Pulmonary artery endothelial cell (primary cell): ENCODE measurements around the gene CBFB. TPM values are rescaled to one million over a fixed set of nuclear protein-coding genes. Genes with fewer than 3 reads are reported as not detected.
"Not testable (repeated sequence)": the region's sequence is repeated elsewhere in the genome, so short reads cannot be mapped to it uniquely, and the experiment has no call there.

Experiments
- DNase-seq: peaks from one replicate; pipeline ENCODE4 v3.0.0-alpha.2; 2011; ENCODE audit warnings: low read depth, low spot score
- total RNA-seq: library from RNA; depleted of rRNA; stranded (reverse); fragments of >200 nt; gene quantifications from 2 replicates; pipeline ENCODE4 v1.2.3, GENCODE V29; 2014

The CBFB gene
- total RNA-seq, 1 donor from 2014 or later = 86.0 TPM

- DNase-seq = no peak
Measured at GRCh38 chr16:67040906-67041305, 12.0 kb downstream of the CBFB start.

- DNase-seq = not testable (repeated sequence)
Measured at GRCh38 chr16:67041520-67041919, 12.6 kb downstream of the CBFB start.

DNA sequence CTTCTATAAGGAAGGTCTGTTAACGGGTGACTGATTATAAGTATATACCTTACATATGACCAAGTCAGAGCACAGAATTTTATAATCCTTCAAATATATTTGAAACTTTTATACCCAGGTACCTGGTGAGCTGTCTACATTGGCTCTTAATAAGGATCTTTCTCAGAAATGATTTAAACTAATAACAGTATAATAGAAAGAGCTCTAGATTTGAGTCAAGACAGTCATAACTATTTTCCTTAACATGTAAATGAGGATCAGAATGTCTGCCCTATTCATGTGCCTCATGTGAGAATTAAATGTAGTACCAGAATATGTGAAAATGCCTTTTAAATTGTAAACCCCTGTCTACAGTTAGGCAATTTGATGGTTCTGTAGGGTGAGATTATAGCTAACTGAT, 14.5 kb downstream of the CBFB start:
- DNase-seq = no peak

GRCh38 chr16:67050796-67051195, 21.8 kb downstream of the CBFB start:
- DNase-seq = no peak

GRCh38 chr16:67052399-67052798, 23.4 kb downstream of the CBFB start:
- no peak for DNase-seq

DNA sequence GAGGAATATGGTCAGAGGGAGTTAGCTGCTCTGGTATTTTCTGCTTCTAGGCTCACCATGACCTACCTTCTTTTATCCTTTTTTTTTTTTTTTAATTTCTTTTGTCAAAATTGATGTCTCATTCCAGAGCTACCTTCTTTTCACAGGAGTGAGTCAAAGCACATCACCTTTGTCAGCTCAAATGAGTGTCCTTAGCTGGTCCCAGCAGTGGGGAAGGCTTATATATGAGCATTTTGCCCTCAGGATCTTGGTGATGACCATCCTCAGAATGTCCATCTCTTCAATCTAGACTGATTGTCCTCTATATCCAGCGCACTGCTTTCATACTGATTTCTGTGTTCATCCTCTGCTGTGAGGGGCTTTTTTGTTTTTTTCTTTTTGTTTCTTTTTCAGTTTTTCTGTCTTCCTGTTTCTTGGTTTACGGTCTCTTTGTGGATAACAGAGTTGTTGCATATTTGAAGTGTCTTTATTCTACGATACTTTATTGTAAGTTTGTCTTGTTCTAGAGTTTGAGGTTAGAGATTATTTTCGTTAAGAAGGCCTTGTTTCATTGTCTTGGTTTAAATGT, 24.9 kb downstream of the CBFB start:
- no peak for DNase-seq

- no peak for DNase-seq
Measured at GRCh38 chr16:67054901-67055300, 26.0 kb downstream of the CBFB start.

DNA sequence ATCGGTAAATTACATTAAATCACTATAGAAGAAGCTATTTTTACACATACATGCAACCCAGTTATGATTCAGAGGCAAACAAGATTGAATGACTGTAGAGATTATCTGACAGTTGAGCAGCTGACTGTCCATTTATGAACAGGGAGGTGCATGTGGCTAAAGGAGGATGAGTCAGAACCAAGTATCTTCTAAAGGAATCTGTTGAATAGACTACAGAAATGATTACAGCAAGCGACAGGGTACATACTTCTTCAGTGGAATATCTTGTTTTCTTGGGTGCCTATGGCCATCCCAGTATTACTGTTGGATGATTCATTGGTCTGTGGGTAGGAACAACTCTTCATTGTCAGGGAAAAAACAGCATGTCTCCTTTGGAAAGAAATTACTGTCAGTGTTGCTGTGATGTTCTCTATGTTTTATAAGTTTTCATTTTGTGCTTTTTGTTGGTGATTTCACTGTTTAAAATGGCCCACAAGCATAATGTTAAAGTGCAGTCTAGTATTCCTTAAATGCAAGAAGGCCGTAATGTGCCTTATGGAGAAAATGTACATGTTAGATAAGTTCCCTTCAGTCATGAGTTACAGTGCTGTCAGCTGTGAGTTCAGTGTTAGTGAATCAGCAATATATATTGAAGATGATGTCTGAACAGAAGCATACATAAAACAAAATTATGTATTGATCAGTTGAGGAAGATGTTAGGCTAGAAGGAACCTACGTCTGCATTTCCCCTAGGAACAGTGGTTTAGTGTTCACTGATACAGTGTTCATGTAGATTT, 27.0 kb downstream of the CBFB start:
- DNase-seq = no peak

- no peak for DNase-seq
Measured at GRCh38 chr16:67063008-67063407, 34.1 kb downstream of the CBFB start.

DNA sequence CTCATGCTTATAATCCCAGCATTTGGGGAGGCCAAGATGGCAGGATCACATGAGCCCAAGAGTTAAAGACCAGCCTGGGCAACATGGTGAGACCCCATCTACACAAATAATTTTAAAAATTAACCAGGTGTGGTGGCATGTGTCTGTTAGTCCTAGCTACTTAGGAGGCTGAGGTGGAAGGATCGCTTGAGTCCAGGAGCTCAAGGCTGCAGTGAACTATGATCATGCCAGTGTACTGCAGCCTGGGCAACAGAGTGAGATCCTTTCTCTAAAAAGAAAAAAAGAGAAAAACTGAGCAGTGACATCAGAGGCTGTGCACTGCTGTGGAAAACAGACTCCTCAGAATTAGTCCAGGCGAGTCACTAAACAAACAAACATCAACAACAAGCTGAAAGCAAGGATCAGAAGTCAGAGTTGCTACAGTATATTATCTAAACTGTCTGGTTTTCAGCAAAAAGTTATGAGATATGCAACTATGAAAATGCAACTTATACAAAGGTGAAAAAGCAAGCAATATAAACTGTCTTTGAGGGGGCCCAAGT, 39.3 kb downstream of the CBFB start:
- DNase-seq = no peak

DNA sequence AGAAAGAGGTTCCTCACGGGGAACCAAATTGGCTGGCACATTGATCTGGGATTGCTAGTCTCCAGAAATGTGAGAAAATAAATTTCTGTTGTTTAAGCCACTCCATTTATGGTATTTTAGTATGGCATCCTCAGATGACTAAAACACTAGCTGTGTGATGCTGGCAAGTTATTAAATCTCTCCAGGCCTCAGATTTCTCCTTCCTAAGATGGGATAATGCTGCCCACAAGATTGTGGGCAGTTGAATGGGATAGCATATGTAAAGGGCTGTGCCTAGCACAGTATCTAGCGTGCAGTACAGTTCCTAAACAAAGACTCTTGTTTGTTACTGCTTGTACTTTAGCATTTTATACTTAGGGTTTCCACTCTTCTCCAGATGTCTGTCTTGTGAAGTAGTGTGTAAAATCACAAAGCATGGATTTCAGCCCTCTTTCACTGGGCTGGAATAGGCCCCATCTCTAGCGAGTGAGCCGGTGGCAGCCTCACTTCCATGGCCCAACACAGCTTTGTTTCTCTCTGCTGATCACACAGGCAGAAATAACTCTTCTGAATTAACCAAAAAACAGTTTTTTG, 42.6 kb downstream of the CBFB start:
- no peak for DNase-seq

DNA sequence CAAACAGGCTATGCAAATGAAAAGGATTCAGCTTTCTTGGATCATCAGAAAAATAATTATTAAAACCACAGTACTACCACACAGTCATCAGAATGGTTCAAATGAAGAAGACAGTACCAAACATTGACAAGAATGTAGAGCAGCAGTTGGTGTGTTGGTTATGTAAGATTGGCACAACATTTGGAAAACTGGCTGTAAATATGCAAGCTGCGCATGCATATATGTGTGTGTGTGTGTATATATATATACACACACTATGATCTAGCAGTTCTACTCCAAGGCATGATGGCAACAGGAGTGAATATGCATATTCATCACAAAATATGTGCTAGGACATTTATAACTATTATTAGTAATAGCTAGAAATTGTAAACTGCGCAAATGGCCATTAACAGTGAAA, 46.4 kb downstream of the CBFB start:
- no peak for DNase-seq

GRCh38 chr16:67077871-67078270, 48.9 kb downstream of the CBFB start:
- DNase-seq = no peak

DNA sequence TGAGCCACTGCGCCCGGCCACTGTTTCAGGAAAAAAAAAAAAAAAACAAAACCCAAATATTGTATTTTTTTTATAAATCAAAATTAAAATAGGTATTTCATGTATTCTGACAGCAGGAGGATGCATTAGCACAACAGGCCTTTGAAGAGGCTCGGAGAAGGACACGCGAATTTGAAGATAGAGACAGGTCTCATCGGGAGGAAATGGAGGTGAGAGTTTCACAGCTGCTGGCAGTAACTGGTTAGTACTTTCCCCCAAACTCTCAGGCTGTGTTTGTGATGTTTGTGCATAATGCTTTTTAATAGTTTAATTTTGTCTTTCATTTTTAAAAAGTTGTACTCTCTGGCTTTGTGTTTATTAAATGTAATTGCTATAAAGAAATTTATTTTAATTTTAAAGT, 53.2 kb downstream of the CBFB start:
- no peak for DNase-seq

DNA sequence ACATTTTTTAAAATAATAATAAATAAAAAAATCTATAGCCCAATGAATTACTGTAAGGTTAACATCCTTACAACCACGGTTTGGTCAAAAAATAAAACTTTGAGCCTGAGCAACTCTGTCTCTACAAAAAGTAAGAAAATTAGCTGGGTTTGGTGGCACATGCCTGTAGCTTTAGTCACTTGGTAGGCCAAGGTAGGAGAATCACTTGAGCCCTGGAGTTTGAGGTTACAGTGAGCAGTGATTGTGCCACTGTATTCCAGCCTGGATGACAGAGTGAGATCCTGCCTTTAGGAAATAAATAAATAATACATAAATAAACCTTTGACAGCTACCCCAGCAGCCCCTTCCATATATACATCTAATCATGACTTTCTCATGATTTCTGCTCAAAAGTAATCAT, 53.9 kb downstream of the CBFB start:
- DNase-seq = no peak

DNA sequence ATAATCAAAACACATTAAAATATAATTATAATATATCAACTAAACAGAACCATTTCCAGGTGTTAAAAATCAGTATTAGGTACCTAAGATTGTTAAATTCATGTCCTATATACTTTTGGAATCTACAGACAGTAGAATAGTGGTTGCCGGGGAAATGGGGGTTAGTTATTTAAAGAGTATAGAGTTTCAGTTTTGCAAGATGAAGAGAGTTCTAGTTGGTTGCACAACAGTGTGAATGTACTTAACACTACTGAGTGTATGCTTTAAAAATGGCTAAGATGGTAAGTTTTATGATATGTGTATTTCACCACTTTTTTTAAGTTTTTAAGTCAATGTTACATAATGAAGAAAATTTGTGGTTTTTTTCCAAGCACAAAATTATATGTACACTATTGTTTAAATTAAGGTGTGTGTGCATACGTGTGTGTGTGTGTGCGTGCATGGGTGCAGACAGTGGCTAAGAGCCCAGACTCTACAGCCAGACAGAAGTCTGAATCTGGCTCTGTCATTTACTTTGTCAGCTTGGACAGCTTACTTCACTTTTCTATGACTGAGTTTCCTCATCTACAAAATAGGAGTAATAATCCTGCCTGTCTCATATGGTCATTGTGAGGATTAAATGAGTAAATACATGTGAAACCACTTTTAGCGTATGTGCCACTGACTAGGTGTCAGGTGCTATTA, 55.5 kb downstream of the CBFB start:
- DNase-seq = no peak

- DNase-seq = no peak
Measured at GRCh38 chr16:67086822-67087221, 57.9 kb downstream of the CBFB start.

DNA sequence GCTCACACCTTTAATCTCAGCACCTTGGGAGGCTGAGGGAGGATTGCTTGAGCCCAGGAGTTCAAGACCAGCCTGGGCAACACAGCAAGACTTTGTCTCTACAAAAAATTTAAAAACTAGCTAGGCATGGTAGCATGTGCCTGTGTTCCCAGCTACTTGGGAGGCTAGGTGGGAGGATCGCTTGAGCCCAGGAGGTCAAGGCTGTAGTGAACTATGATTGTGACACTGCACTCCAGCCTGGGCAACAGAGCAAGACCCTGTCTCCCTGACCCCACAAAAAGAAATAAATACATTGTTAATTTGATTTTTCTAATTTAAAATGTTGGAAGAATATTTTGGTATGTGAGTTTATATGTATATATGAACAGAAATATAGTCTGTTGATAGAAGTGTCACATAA, 58.3 kb downstream of the CBFB start:
- no peak for DNase-seq

DNA sequence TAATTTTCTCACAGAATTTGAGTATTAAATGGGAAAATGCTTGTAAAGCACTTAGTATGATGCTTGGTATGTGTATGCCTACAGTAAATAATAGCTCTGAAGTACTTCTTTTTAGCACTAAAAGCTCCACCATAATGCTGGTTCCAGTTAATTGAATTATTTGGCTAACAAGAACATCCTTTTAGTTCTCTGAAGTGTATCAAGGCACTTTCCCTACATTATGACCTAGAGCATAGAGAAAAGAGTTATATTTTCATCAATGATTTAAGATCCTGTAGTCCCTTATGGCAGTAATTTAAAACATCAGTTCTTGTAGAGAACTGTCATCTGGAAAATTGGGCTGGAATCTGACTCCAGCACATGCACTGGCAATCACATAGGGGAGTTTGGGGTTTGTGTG, 58.9 kb downstream of the CBFB start:
- DNase-seq = no peak

- DNase-seq = no peak
Measured at GRCh38 chr16:67088551-67088950, 59.6 kb downstream of the CBFB start.

GRCh38 chr16:67089101-67089500, 60.2 kb downstream of the CBFB start:
- DNase-seq = no peak

DNA sequence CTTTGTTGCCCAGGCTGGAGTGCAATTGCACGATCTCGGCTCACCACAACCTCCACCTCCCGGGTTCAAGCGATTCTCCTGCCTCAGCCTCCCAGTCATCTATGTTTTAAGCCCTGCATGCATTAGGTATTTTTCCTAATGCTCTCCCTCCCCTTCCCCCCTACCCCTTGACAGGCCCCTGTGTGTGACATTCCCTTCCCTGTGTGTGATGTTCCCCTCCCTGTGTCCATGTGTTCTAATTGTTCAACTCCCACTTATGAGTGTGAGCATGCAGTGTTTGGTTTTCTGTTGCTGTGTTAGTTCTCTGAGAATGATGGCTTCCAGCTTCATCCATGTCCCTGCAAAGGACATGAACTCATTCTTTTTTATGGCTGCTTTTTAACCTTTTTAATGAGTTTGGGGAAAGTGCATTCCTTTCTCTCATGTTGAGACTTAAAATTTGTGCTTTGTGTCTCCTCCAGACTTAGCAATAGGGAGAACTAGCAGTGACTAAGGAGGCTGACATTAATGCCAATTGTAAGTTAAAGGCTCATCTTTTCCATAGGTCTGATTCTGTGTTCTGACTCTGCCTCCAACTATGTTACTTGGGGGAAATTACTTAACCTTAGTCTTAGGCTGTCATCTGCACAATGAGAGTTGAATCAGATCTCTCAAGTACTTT, 63.1 kb downstream of the CBFB start:
- no peak for DNase-seq
